Fibroblast of lung (primary cell): ENCODE results near the gene RIT1. TPM values are rescaled to one million over a fixed set of nuclear protein-coding genes. Genes with fewer than 3 reads are reported as not detected.

Experiments
- DNase-seq, 2 donors: peaks; one replicate each; pipeline versions ENCODE4 v3.0.0 to v3.0.0-alpha.2; 2010; ENCODE audit warnings: low read depth in 2 of 2
- H2AFZ ChIP-seq: 2 replicates; pipeline ENCODE4 v1.5.1; 2012; ENCODE audit warnings: low read length, control low read depth, inconsistent platforms
- H3K27ac ChIP-seq: 2 replicates; pipeline ENCODE4 v1.5.1; 2011; ENCODE audit warnings: low read length, control low read depth; ENCODE audit not compliant: insufficient read depth
- H3K27me3 ChIP-seq: 2 replicates; pipeline ENCODE4 v1.5.1; 2011; ENCODE audit warnings: mild to moderate bottlenecking, low read length; ENCODE audit not compliant: control insufficient read depth, insufficient read depth
- H3K36me3 ChIP-seq: 2 replicates; pipeline ENCODE4 v1.5.1; 2011; ENCODE audit warnings: low read length; ENCODE audit not compliant: control insufficient read depth, insufficient read depth
- H3K4me1 ChIP-seq: 2 replicates; pipeline ENCODE4 v1.5.1; 2011; ENCODE audit warnings: low read length; ENCODE audit not compliant: control insufficient read depth, insufficient read depth; ENCODE audit errors: extremely low read depth
- H3K4me2 ChIP-seq: 2 replicates; pipeline ENCODE4 v1.5.1; 2011; ENCODE audit warnings: low read length, control low read depth; ENCODE audit not compliant: insufficient read depth; ENCODE audit errors: extremely low read depth
- H3K4me3 ChIP-seq, 4 experiments: fragments of 200-600 bp in 1 of 4; sonication (generic) in 1 of 4; replicated peaks in 1 of 4; 2 replicates each; pipeline ENCODE4 v1.5.1; 2011 to 2016; ENCODE audit warnings: low read length in 4 of 4, low read depth in 3 of 4, mild to moderate bottlenecking in 3 of 4, control low read depth in 2 of 4, inconsistent platforms in 1 of 4, mixed read lengths in 1 of 4; ENCODE audit not compliant: insufficient read depth in 1 of 4; ENCODE audit errors: control extremely low read depth in 1 of 4
- H3K79me2 ChIP-seq: 2 replicates; pipeline ENCODE4 v1.5.1; 2012; ENCODE audit warnings: mild to moderate bottlenecking, low read length, inconsistent platforms; ENCODE audit not compliant: control insufficient read depth, insufficient read depth
- H3K9ac ChIP-seq: 2 replicates; pipeline ENCODE4 v1.5.1; 2011; ENCODE audit warnings: mild to moderate bottlenecking, low read length, control low read depth; ENCODE audit not compliant: insufficient read depth
- H3K9me3 ChIP-seq: 2 replicates; pipeline ENCODE4 v1.5.1; 2012; ENCODE audit warnings: low read depth, low read length; ENCODE audit not compliant: control insufficient read depth, insufficient read depth
- H4K20me1 ChIP-seq: 2 replicates; pipeline ENCODE4 v1.5.1; 2011; ENCODE audit warnings: low read length; ENCODE audit not compliant: control insufficient read depth, insufficient read depth; ENCODE audit errors: extremely low read depth
- CTCF ChIP-seq, 2 donors: IDR thresholded peaks in 1 of 2; conservative IDR thresholded peaks in 1 of 2; 1 replicate in 1 of 2; 2 replicates in 1 of 2; pipeline ENCODE4 v1.5.1; 2011 to 2012; ENCODE audit warnings: low read length in 2 of 2, control low read depth in 1 of 2, inconsistent platforms in 1 of 2, low read depth in 1 of 2, mild to moderate bottlenecking in 1 of 2
- EZH2 ChIP-seq: IDR thresholded peaks from 2 replicates; pipeline ENCODE4 v1.5.1; 2012; ENCODE audit warnings: low read length, control low read depth, mild to moderate bottlenecking; ENCODE audit errors: missing control alignments
- polyA plus RNA-seq, 2 donors: library from polyadenylated mRNA; depleted of rRNA in 1 of 2; stranded (reverse) in 1 of 2; unstranded in 1 of 2; fragments of >200 nt; gene quantifications; 2 replicates each; pipeline ENCODE4 v1.2.1, GENCODE V29; 2011 to 2012; ENCODE audit warnings: missing spikeins in 1 of 2
- total RNA-seq: library from RNA; depleted of rRNA; stranded (reverse); fragments of >200 nt; gene quantifications from 2 replicates; pipeline ENCODE4 v1.2.1, GENCODE V29; 2014

Gene RIT1
- total and polyA plus RNA-seq, 2 donors (not counting 1 experiment from before 2014, with no cell fraction given): 33.4 to 56.8 TPM

- Histone ChIP-seq H2AFZ (no peak overlapping the region), H3K9me3 (no peaks in the 10 kb centered on the region), H3K9ac (no peak overlapping the region), H3K4me2 (no peak overlapping the region), H3K27ac (no peak overlapping the region), H4K20me1 (no peaks in the 10 kb centered on the region), H3K36me3 (no peaks in the 10 kb centered on the region), H3K27me3 (no peaks in the 10 kb centered on the region), H3K4me3 (no peak overlapping the region), H3K4me1 (peaks cover 21% of the 10 kb centered on the region), H3K79me2 (no peaks in the 10 kb centered on the region)
- TF ChIP-seq EZH2: no peak
- DNase-seq: peak in 1 of 2 donors; percentile 59
Measured at GRCh38 chr1:155888481-155888880, 22.7 kb downstream of the RIT1 start.

- Histone ChIP-seq H2AFZ (no peak overlapping the region), H3K4me2 (no peak overlapping the region), H3K4me3 (no peak overlapping the region), H3K9me3 (no peaks in the 10 kb centered on the region), H3K9ac (no peak overlapping the region), H3K27ac (no peak overlapping the region), H3K79me2 (no peaks in the 10 kb centered on the region), H3K36me3 (no peaks in the 10 kb centered on the region), H3K27me3 (no peaks in the 10 kb centered on the region), H4K20me1 (no peaks in the 10 kb centered on the region), H3K4me1 (peaks cover 9% of the 10 kb centered on the region)
- DNase-seq: no peak
- TF ChIP-seq CTCF (conservative IDR thresholded peaks at IDR 0.05 in 1 of 2, IDR thresholded peaks at IDR 0.05 in 1 of 2; ENCODE audit: low read depth in 1 of 2, low read length in 2 of 2): no peak
- TF ChIP-seq EZH2: no peak
Measured at GRCh38 chr1:155884982-155885381, 26.2 kb downstream of the RIT1 start.

GRCh38 chr1:155884031-155884960 is 26.9 kb downstream of the RIT1 start:
- H3K4me2 ChIP-seq: no peak overlapping the region
- peak in 1 of 2 donors; percentile 41 for DNase-seq

More at GRCh38 chr1:155884031-155884960, 26.9 kb downstream of the RIT1 start:
- Histone ChIP-seq H4K20me1 (no peaks in the 10 kb centered on the region), H3K4me3 (no peak overlapping the region), H3K27ac (peak overlapping the region; percentile 23), H3K9me3 (no peaks in the 10 kb centered on the region), H2AFZ (peak overlapping the region; percentile 35), H3K79me2 (no peaks in the 10 kb centered on the region), H3K27me3 (no peaks in the 10 kb centered on the region), H3K36me3 (no peaks in the 10 kb centered on the region), H3K9ac (no peak overlapping the region), H3K4me1 (peaks cover 7% of the 10 kb centered on the region)
- no peak for TF ChIP-seq CTCF (conservative IDR thresholded peaks at IDR 0.05 in 1 of 2, IDR thresholded peaks at IDR 0.05 in 1 of 2; ENCODE audit: low read depth in 1 of 2, low read length in 2 of 2)
- no peak for TF ChIP-seq EZH2
